MM.1S (cell line): ENCODE results near the gene SELENOF.

Experiments used
- DNase-seq: peaks from one replicate; pipeline ENCODE4 v3.0.0-alpha.2; 2015
- H2AFZ ChIP-seq: fragments of 300-600 bp; sonication (generic); 2 replicates; pipeline ENCODE4 v1.6.0; 2016; ENCODE audit warnings: antibody characterized with exemption, low read length
- H3F3A ChIP-seq: fragments of 300-600 bp; sonication (generic); 2 replicates; pipeline ENCODE4 v1.6.1; 2016; ENCODE audit warnings: mild to moderate bottlenecking, antibody characterized with exemption, low read length, moderate library complexity, mixed read lengths; ENCODE audit not compliant: insufficient read depth
- H3K27ac ChIP-seq: fragments of 300-600 bp; sonication (generic); 2 replicates; pipeline ENCODE4 v1.5.1; 2016; ENCODE audit warnings: mild to moderate bottlenecking, low read length
- H3K27me3 ChIP-seq: fragments of 300-600 bp; sonication (generic); replicated peaks from 2 replicates; pipeline ENCODE4 v1.6.0; 2016; ENCODE audit warnings: low read length; ENCODE audit not compliant: insufficient read depth
- H3K36me3 ChIP-seq: fragments of 300-600 bp; sonication (generic); replicated peaks from 2 replicates; pipeline ENCODE4 v1.6.1; 2016; ENCODE audit warnings: mild to moderate bottlenecking, low read length, mixed read lengths; ENCODE audit not compliant: insufficient read depth
- H3K4me1 ChIP-seq: fragments of 300-600 bp; sonication (generic); 2 replicates; pipeline ENCODE4 v1.6.1; 2016; ENCODE audit warnings: low read length, mixed read lengths
- H3K4me2 ChIP-seq: fragments of 300-600 bp; sonication (generic); 2 replicates; pipeline ENCODE4 v1.6.0; 2016; ENCODE audit warnings: low read depth, low read length
- H3K4me3 ChIP-seq: fragments of 300-600 bp; sonication (generic); 2 replicates; pipeline ENCODE4 v1.5.1; 2016; ENCODE audit warnings: low read length, mixed read lengths
- H3K79me2 ChIP-seq: fragments of 300-600 bp; sonication (generic); 2 replicates; pipeline ENCODE4 v1.6.1; 2016; ENCODE audit warnings: mixed run types, low read length, mixed read lengths
- H3K9ac ChIP-seq: fragments of 300-600 bp; sonication (generic); 2 replicates; pipeline ENCODE4 v1.6.1; 2016; ENCODE audit warnings: low read length, mixed read lengths
- H3K9me2 ChIP-seq: fragments of 300-600 bp; sonication (generic); replicated peaks from 2 replicates; pipeline ENCODE4 v1.6.1; 2016; ENCODE audit warnings: mild to moderate bottlenecking, low read length, mixed read lengths; ENCODE audit not compliant: insufficient read depth
- H3K9me3 ChIP-seq: fragments of 300-600 bp; sonication (generic); replicated peaks from 2 replicates; pipeline ENCODE4 v1.6.1; 2016; ENCODE audit warnings: mild to moderate bottlenecking, low read length, mixed read lengths; ENCODE audit not compliant: insufficient read depth
- H4K20me1 ChIP-seq: fragments of 300-600 bp; sonication (generic); 2 replicates; pipeline ENCODE4 v1.6.1; 2016; ENCODE audit warnings: mild to moderate bottlenecking, low read length, moderate library complexity, mixed read lengths; ENCODE audit not compliant: insufficient read depth
- CTCF ChIP-seq: fragments of 300-600 bp; sonication (generic); IDR thresholded peaks from 2 replicates; pipeline ENCODE4 v1.5.1; 2016; ENCODE audit warnings: antibody characterized with exemption, low read length, mixed read lengths
- EZH2 ChIP-seq: fragments of 300-600 bp; sonication (generic); optimal IDR thresholded peaks from 2 replicates; pipeline ENCODE3; 2017; ENCODE audit warnings: low read depth, mild to moderate bottlenecking, antibody characterized with exemption, low read length, mixed read lengths
- EZH2phosphoT487 ChIP-seq: fragments of 300-600 bp; sonication (generic); IDR thresholded peaks from 2 replicates; pipeline ENCODE4 v1.6.1; 2018; ENCODE audit warnings: antibody characterized with exemption, low read length

SELENOF gene

GRCh38 chr1:86913896-86914600 is at the start of gene SELENOF:
Gene SELENOF (minus strand): TSS chr1:86914126. CDS start chr1:86914111, 15 bp downstream.
- H3K79me2 ChIP-seq: peaks cover 91% of the 10 kb centered on the region
- TF ChIP-seq EZH2: no peak
- TF ChIP-seq EZH2phosphoT487: no peak
- no peak for TF ChIP-seq CTCF
- peaks cover 11% of the 10 kb centered on the region for H3F3A ChIP-seq
- peak within 1 kb of the TSS; percentile 97 for H2AFZ ChIP-seq
- peaks cover 4% of the 10 kb centered on the region; the same call in 1 of the 2 replicates for H3K36me3 ChIP-seq
- no peaks in the 10 kb centered on the region for H3K9me2 ChIP-seq
- peak within 1 kb of the TSS; percentile 87 for H3K4me2 ChIP-seq
- H3K9me3 ChIP-seq: no peaks in the 10 kb centered on the region
- peak; percentile 100 for DNase-seq
- H3K9ac ChIP-seq: peak within 1 kb of the TSS; percentile 95
- H4K20me1 ChIP-seq: no peaks in the 10 kb centered on the region
- peak within 1 kb of the TSS; percentile 79 for H3K27ac ChIP-seq
- H3K4me3 ChIP-seq: peak within 1 kb of the TSS; percentile 95
- H3K27me3 ChIP-seq: no peaks in the 10 kb centered on the region
- H3K4me1 ChIP-seq: peaks cover 17% of the 10 kb centered on the region

GRCh38 chr1:86960548-86960947 is 46.6 kb upstream of the SELENOF start:
- no peaks in the 10 kb centered on the region for H3K9me2 ChIP-seq
- no peaks in the 10 kb centered on the region for H4K20me1 ChIP-seq
- H2AFZ ChIP-seq: no peak overlapping the region
- no peaks in the 10 kb centered on the region for H3K9me3 ChIP-seq
- no peak overlapping the region for H3K4me3 ChIP-seq
- H3K79me2 ChIP-seq: no peaks in the 10 kb centered on the region
- peaks cover 2% of the 10 kb centered on the region for H3K4me1 ChIP-seq
- DNase-seq: no peak
- H3K27ac ChIP-seq: no peak overlapping the region
- H3K36me3 ChIP-seq: no peaks in the 10 kb centered on the region
- no peak overlapping the region for H3K4me2 ChIP-seq
- H3F3A ChIP-seq: no peaks in the 10 kb centered on the region
- H3K9ac ChIP-seq: no peak overlapping the region
- H3K27me3 ChIP-seq: no peaks in the 10 kb centered on the region
- TF ChIP-seq EZH2: no peak
- no peak for TF ChIP-seq CTCF
- TF ChIP-seq EZH2phosphoT487: no peak

GRCh38 chr1:86957221-86957620 is 43.3 kb upstream of the SELENOF start:
- no peak for DNase-seq
- no peaks in the 10 kb centered on the region for H3K36me3 ChIP-seq
- H3K4me1 ChIP-seq: no peaks in the 10 kb centered on the region
- H3F3A ChIP-seq: no peaks in the 10 kb centered on the region
- 0 out of 2 replicates have a peak, but pooled peaks cover 6% of the 10 kb centered on the region for H3K79me2 ChIP-seq
- H3K9me2 ChIP-seq: no peaks in the 10 kb centered on the region
- H3K9me3 ChIP-seq: no peaks in the 10 kb centered on the region
- no peak overlapping the region for H3K27ac ChIP-seq
- no peaks in the 10 kb centered on the region for H3K27me3 ChIP-seq
- H2AFZ ChIP-seq: no peak overlapping the region
- H4K20me1 ChIP-seq: no peaks in the 10 kb centered on the region
- TF ChIP-seq EZH2phosphoT487 (no peak), CTCF (no peak), EZH2 (no peak)
- H3K9ac ChIP-seq: no peak overlapping the region
- no peak overlapping the region for H3K4me3 ChIP-seq
- no peak overlapping the region for H3K4me2 ChIP-seq
